Measurements from ENCODE around the gene SMIM27. TPM values are rescaled to one million over a fixed set of nuclear protein-coding genes. Genes with fewer than 3 reads are reported as not detected.

The SMIM27 gene
- total and polyA plus RNA-seq, 9 of the 15 experiments (the other 6 are each of a cell fraction or from before 2014, with no cell fraction given), result 2.9 to 16.1 (median 7.9) TPM

DNA sequence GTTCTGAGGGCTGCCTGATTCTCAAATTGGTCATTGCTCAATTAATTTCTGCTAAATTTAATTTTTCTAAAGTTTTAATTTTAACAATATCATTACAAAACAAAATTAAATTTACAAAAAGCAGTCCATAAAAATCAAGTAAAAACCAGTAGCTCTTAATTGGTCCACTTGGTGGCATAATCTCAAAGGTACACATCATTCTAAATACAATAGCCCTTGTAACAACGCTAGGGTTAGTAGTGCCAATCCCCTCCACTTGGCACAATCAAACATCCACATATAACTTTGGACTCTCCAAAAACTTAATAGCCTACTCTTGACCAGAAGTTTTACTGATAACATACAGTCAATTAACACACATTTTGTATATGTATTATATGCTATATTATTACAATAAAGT lies 22.7 kb downstream of the SMIM27 start:
- no peak overlapping the region for H2AFZ ChIP-seq (ENCODE audit: low read depth, low read length)
- intact Hi-C loops (cut with micrococcal nuclease), result loop anchor here (5.0 kb wide), 1 partner anchor 138 kb away; no protein-coding TSS in a partner anchor
- POLR2A ChIA-PET, result no interaction called here

More for the DNA sequence above, 22.7 kb downstream of the SMIM27 start:
- peaks cover 31% of the 10 kb centered on the region for H3K79me2 ChIP-seq (ENCODE audit: control insufficient read depth, insufficient read depth, low read length)
- FAIRE-seq (no peak), DNase-seq (ENCODE audit: extremely low read depth in 1 of 4, low spot score in 3 of 4) (no peak), ATAC-seq (no peak)
- H3K4me3 ChIP-seq, result no peak overlapping the region
- H3K27me3 ChIP-seq (ENCODE audit: control insufficient read depth in 2 of 2, insufficient read depth in 2 of 2, low read length in 2 of 2), result no peaks in the 10 kb centered on the region
- BruUV-seq (replicated peaks), result no TSS peak
- no peaks in the 10 kb centered on the region for H3K4me1 ChIP-seq (replicated peaks in 1 of 2; ENCODE audit: control insufficient read depth in 2 of 2, insufficient read depth in 2 of 2, low read length in 2 of 2)
- no peaks in the 10 kb centered on the region for H3K9me1 ChIP-seq (ENCODE audit: control insufficient read depth, insufficient read depth, low read length)
- H3K9me3 ChIP-seq (replicated peaks; ENCODE audit: control insufficient read depth, insufficient read depth, low read depth, low read length), result no peaks in the 10 kb centered on the region
- WGBS (ENCODE audit: insufficient coverage, low coverage, missing lambda C conversion rate), result 42% methylated on average over 1 of the region's 1 CpG
- no peaks in the 10 kb centered on the region for H4K20me1 ChIP-seq (replicated peaks; ENCODE audit: control insufficient read depth, insufficient read depth, low read length)
- in situ Hi-C loops (cut with MboI), result loop anchor here (5.0 to 25.0 kb wide), 2 partner anchors 193 to 662 kb away; partner anchors contain the start of genes ACO1 and SPINK4
- CTCF ChIA-PET (ENCODE audit: low intra/inter-chr PET ratio), result no interaction called here
- H3K4me2 ChIP-seq (ENCODE audit: insufficient read depth, low read length), result no peak overlapping the region
- H3K27ac ChIP-seq (ENCODE audit: extremely low read depth, low read depth, low read length), result no peak overlapping the region
- TF ChIP-seq ELF1 (tag; IDR thresholded peaks at IDR 0.05) (no peak), HCFC1 (IDR thresholded peaks at IDR 0.05; ENCODE audit: low read depth, low read length) (no peak), THRAP3 (IDR thresholded peaks at IDR 0.05; ENCODE audit: borderline replicate concordance) (no peak), CREB3L1 (IDR thresholded peaks at IDR 0.05; ENCODE audit: borderline replicate concordance, low read depth) (no peak), NCOA6 (IDR thresholded peaks at IDR 0.05) (no peak), MTA1 (IDR thresholded peaks at IDR 0.05; ENCODE audit: borderline replicate concordance) (no peak)
- TF ChIP-seq, protein P1, sequence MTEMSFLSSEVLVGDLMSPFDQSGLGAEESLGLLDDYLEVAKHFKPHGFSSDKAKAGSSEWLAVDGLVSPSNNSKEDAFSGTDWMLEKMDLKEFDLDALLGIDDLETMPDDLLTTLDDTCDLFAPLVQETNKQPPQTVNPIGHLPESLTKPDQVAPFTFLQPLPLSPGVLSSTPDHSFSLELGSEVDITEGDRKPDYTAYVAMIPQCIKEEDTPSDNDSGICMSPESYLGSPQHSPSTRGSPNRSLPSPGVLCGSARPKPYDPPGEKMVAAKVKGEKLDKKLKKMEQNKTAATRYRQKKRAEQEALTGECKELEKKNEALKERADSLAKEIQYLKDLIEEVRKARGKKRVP (CRISPR knock-in tag; IDR thresholded peaks at IDR 0.05), result no peak
- H3K36me3 ChIP-seq (ENCODE audit: control insufficient read depth, insufficient read depth, low read length), result peaks cover 12% of the 10 kb centered on the region; the same call in 2 of the 3 replicates
- no peak overlapping the region for H3K9ac ChIP-seq (ENCODE audit: insufficient read depth in 1 of 2, low read depth in 2 of 2, low read length in 2 of 2)
